SK-N-SH (cell line): ENCODE results near the gene BSG. TPM values are rescaled to one million over a fixed set of nuclear protein-coding genes. Genes with fewer than 3 reads are reported as not detected.

Source experiments
- CTCF ChIA-PET: fragments of 300-600, 350-600 bp; formaldehyde crosslinking; extraction: SDS; loops from one replicate; lab custom pipeline; 2021; lab: Yijun Ruan, JAX
- POLR2A ChIA-PET: fragments of 350-600 bp; sonication (Branson Sonifier 250); formaldehyde crosslinking; extraction: SDS; loops from one replicate; lab custom pipeline; 2020; ENCODE audit warnings: antibody characterized with exemption, inconsistent platforms; lab: Yijun Ruan, JAX
- DNase-seq: peaks from one replicate; pipeline ENCODE4 v3.0.0; 2012
- H2AFZ ChIP-seq: fragments of 200-600 bp; sonication (generic); 2 replicates; pipeline ENCODE4 v1.8.1; 2016; ENCODE audit warnings: antibody characterized with exemption, mild to moderate bottlenecking, low read depth
- H3F3A ChIP-seq: fragments of 200-600 bp; sonication (generic); replicated peaks from 2 replicates; pipeline ENCODE3; 2016; ENCODE audit warnings: antibody characterized with exemption, mild to moderate bottlenecking; ENCODE audit not compliant: insufficient read depth
- H3K27ac ChIP-seq, 2 experiments: fragments of 200-500 bp in 1 of 2; fragments of 200-600 bp in 1 of 2; sonication (Bioruptor generic) in 1 of 2; sonication (generic), shearing (Covaris generic) in 1 of 2; 2 replicates each; pipeline versions ENCODE4 v1.5.1 to v1.6.1; 2014 to 2016; ENCODE audit warnings: low read depth in 2 of 2, inconsistent platforms in 1 of 2, low read length in 1 of 2, mild to moderate bottlenecking in 1 of 2, mixed read lengths in 1 of 2
- H3K27me3 ChIP-seq: fragments of 200-600 bp; sonication (generic), shearing (Covaris generic); 2 replicates; pipeline ENCODE4 v1.6.1; 2016; ENCODE audit warnings: mixed run types; ENCODE audit not compliant: insufficient read depth
- H3K36me3 ChIP-seq, 2 experiments: fragments of 200-500 bp in 1 of 2; fragments of 200-600 bp in 1 of 2; sonication (Bioruptor generic) in 1 of 2; sonication (generic) in 1 of 2; replicated peaks in 1 of 2; 2 replicates each; pipeline versions ENCODE3 to v1.5.1; 2014 to 2016; ENCODE audit warnings: low read length in 1 of 2, mild to moderate bottlenecking in 1 of 2; ENCODE audit not compliant: insufficient read depth in 2 of 2, control insufficient read depth in 1 of 2
- H3K4me1 ChIP-seq, 2 experiments: fragments of 200-500 bp in 1 of 2; fragments of 200-600 bp in 1 of 2; sonication (Bioruptor generic) in 1 of 2; sonication (generic), shearing (Covaris generic) in 1 of 2; 2 replicates each; pipeline versions ENCODE4 v1.5.1 to v1.6.1; 2014 to 2016; ENCODE audit warnings: low read depth in 1 of 2, low read length in 1 of 2, mixed run types in 1 of 2; ENCODE audit not compliant: insufficient read depth in 2 of 2, control insufficient read depth in 1 of 2
- H3K4me2 ChIP-seq: fragments of 200-600 bp; sonication (generic), shearing (Covaris generic); 2 replicates; pipeline ENCODE4 v1.6.1; 2017; ENCODE audit warnings: mixed run types
- H3K4me3 ChIP-seq, 2 experiments: fragments of 200-500 bp in 1 of 2; fragments of 200-600 bp in 1 of 2; sonication (Bioruptor generic) in 1 of 2; sonication (generic), shearing (Covaris generic) in 1 of 2; 2 replicates each; pipeline versions ENCODE4 v1.5.1 to v1.8.1; 2014 to 2016; ENCODE audit warnings: low read depth in 2 of 2, inconsistent platforms in 1 of 2, low read length in 1 of 2, mild to moderate bottlenecking in 1 of 2, mixed read lengths in 1 of 2, moderate library complexity in 1 of 2
- H3K79me2 ChIP-seq: fragments of 200-600 bp; sonication (generic); 2 replicates; pipeline ENCODE4 v1.8.1; 2017; ENCODE audit warnings: mild to moderate bottlenecking; ENCODE audit not compliant: insufficient read depth
- H3K9ac ChIP-seq: fragments of 200-600 bp; sonication (generic); 2 replicates; pipeline ENCODE4 v1.6.1; 2017; ENCODE audit warnings: mixed run types
- H3K9me2 ChIP-seq: fragments of 200-600 bp; sonication (generic); 2 replicates; pipeline ENCODE4 v1.6.1; 2017; ENCODE audit warnings: mixed run types
- H3K9me3 ChIP-seq: fragments of 200-600 bp; sonication (generic); 2 replicates; pipeline ENCODE4 v1.6.1; 2017; ENCODE audit warnings: mixed run types, mild to moderate bottlenecking, moderate library complexity
- H4K20me1 ChIP-seq: fragments of 200-600 bp; sonication (generic); 2 replicates; pipeline ENCODE4 v1.6.1; 2017; ENCODE audit warnings: mild to moderate bottlenecking, mixed run types; ENCODE audit not compliant: insufficient read depth
- CTCF ChIP-seq: fragments of 200-600 bp; sonication (generic); IDR thresholded peaks from 2 replicates; pipeline ENCODE4 v1.6.1; 2017; ENCODE audit warnings: antibody characterized with exemption, mild to moderate bottlenecking, moderate library complexity
- EP300 ChIP-seq, 2 experiments: IDR thresholded peaks; 2 replicates each; pipeline versions ENCODE4 v1.4.0 to v1.6.1; 2012; ENCODE audit warnings: borderline replicate concordance in 1 of 2, low read depth in 1 of 2, low read length in 1 of 2
- EZH2phosphoT487 ChIP-seq: fragments of 200-600 bp; sonication (generic); IDR thresholded peaks from 2 replicates; pipeline ENCODE4 v1.6.1; 2017; ENCODE audit warnings: low read depth, mixed run types, mild to moderate bottlenecking, antibody characterized with exemption, moderate library complexity, borderline replicate concordance
- FOSL2 ChIP-seq: IDR thresholded peaks from 2 replicates; pipeline ENCODE4 v1.4.0; 2012; ENCODE audit warnings: low read depth, mild to moderate bottlenecking, moderate library complexity, borderline replicate concordance
- FOXJ3 ChIP-seq: sonication (generic); formaldehyde crosslinking; IDR thresholded peaks from 2 replicates; pipeline ENCODE4 v1.5.1; 2020; ENCODE audit warnings: mild to moderate bottlenecking, missing genetic modification reagents
- GATA2 ChIP-seq: sonication (generic); formaldehyde crosslinking; IDR thresholded peaks from 2 replicates; pipeline ENCODE4 v1.5.0; 2020; ENCODE audit warnings: mild to moderate bottlenecking, missing genetic modification reagents
- JUND ChIP-seq: IDR thresholded peaks from 2 replicates; pipeline ENCODE4 v1.4.0; 2012
- MEF2A ChIP-seq: IDR thresholded peaks from 2 replicates; pipeline ENCODE4 v1.4.0; 2012; ENCODE audit warnings: low read depth, borderline replicate concordance
- MXI1 ChIP-seq: IDR thresholded peaks from 2 replicates; pipeline ENCODE4 v1.6.1; 2012; ENCODE audit warnings: mild to moderate bottlenecking, low read depth, low read length, improper control_type of control experiment
- RCOR1 ChIP-seq: fragments of 150-350 bp; IDR thresholded peaks from 2 replicates; pipeline ENCODE4 v1.6.1; 2017; ENCODE audit warnings: antibody characterized with exemption, low read length
- TAF1 ChIP-seq: IDR thresholded peaks from 2 replicates; pipeline ENCODE4 v1.6.1; 2012; ENCODE audit warnings: low read depth, mild to moderate bottlenecking, low read length, moderate library complexity, borderline replicate concordance
- TEAD4 ChIP-seq: IDR thresholded peaks from 2 replicates; pipeline ENCODE4 v1.4.0; 2012; ENCODE audit warnings: mild to moderate bottlenecking, borderline replicate concordance; ENCODE audit not compliant: insufficient read depth
- USF2 ChIP-seq: fragments of 150-350 bp; IDR thresholded peaks from 2 replicates; pipeline ENCODE4 v1.6.1; 2017; ENCODE audit warnings: antibody characterized with exemption, low read length, low read depth, borderline replicate concordance
- WGBS: methylation state at CpG from one replicate; pipeline ENCODE4 v1.1.6; 2017; ENCODE audit warnings: low lambda C conversion rate; 5-methylcytosine and 5-hydroxymethylcytosine counted together
- polyA plus RNA-seq, 3 experiments: library from polyadenylated mRNA; depleted of rRNA; stranded (reverse); fragments of >200 nt; gene quantifications; 2 replicates each; pipeline ENCODE4 v1.2.3, GENCODE V29; 2012
- TF ChIP-seq, protein P1 (sequence below): IDR thresholded peaks from 2 replicates; pipeline ENCODE4 v1.4.0; 2012; ENCODE audit warnings: low read depth, borderline replicate concordance
- TF ChIP-seq, protein P2 (sequence below): IDR thresholded peaks from 2 replicates; pipeline ENCODE4; 2012
- TF ChIP-seq, protein P3 (sequence below): fragments of 150-350 bp; IDR thresholded peaks from 2 replicates; pipeline ENCODE4 v1.6.1; 2016; ENCODE audit warnings: mild to moderate bottlenecking, low read depth, low read length

The BSG gene
- polyA plus RNA-seq, 1 of the 3 experiments (the other 2 are of a cell fraction): 835 TPM

GRCh38 chr19:535017-535835 lies 37.2 kb upstream of the BSG start:
- Histone ChIP-seq H3K79me2 (peaks cover 50% of the 10 kb centered on the region), H3K4me3 (no peak overlapping the region), H2AFZ (no peak overlapping the region), H3K4me2 (no peak overlapping the region), H3K9me2 (no peaks in the 10 kb centered on the region), H3K4me1 (peaks cover 11 to 19% of the 10 kb centered on the region in 2 experiments; a peak in 2 of 4 replicates), H3K36me3 (peaks cover 0 to 34% of the 10 kb centered on the region in 2 experiments), H3K9ac (no peak overlapping the region), H4K20me1 (peaks cover 39% of the 10 kb centered on the region), H3F3A (no peaks in the 10 kb centered on the region), H3K27me3 (no peaks in the 10 kb centered on the region), H3K27ac (no peak overlapping the region; a peak in 1 of 4 replicates), H3K9me3 (no peaks in the 10 kb centered on the region)
- 62% methylated on average over 6 of the region's 16 CpGs for WGBS
- DNase-seq: no peak
- TF ChIP-seq FOSL2 (no peak), EZH2phosphoT487 (no peak)
- CTCF ChIA-PET: interaction anchor here (0.7 to 1.3 kb wide), 3 partner anchors 40 to 125 kb away, joined by 3 read pairs; no protein-coding TSS in a partner anchor
- POLR2A ChIA-PET: no interaction called here

- 92% methylated on average over 36 of the region's 55 CpGs for WGBS
- Histone ChIP-seq H3K4me2 (no peak overlapping the region), H3K79me2 (peaks cover 50% of the 10 kb centered on the region), H3K27ac (no peak overlapping the region), H3K9me2 (no peaks in the 10 kb centered on the region), H3F3A (no peaks in the 10 kb centered on the region), H3K9me3 (no peaks in the 10 kb centered on the region), H3K4me1 (peaks cover 11 to 19% of the 10 kb centered on the region in 2 experiments; a peak in 2 of 4 replicates), H4K20me1 (peaks cover 39% of the 10 kb centered on the region), H3K27me3 (no peaks in the 10 kb centered on the region), H3K36me3 (peaks cover 0 to 34% of the 10 kb centered on the region in 2 experiments), H3K9ac (no peak overlapping the region), H3K4me3 (no peak overlapping the region), H2AFZ (no peak overlapping the region)
- DNase-seq: no peak
- ChIA-PET CTCF (interaction anchor here (1.3 kb wide), 1 partner anchor 52 kb away, joined by 3 read pairs; no protein-coding TSS in a partner anchor), POLR2A (no interaction called here)
- TF ChIP-seq, protein P1, sequence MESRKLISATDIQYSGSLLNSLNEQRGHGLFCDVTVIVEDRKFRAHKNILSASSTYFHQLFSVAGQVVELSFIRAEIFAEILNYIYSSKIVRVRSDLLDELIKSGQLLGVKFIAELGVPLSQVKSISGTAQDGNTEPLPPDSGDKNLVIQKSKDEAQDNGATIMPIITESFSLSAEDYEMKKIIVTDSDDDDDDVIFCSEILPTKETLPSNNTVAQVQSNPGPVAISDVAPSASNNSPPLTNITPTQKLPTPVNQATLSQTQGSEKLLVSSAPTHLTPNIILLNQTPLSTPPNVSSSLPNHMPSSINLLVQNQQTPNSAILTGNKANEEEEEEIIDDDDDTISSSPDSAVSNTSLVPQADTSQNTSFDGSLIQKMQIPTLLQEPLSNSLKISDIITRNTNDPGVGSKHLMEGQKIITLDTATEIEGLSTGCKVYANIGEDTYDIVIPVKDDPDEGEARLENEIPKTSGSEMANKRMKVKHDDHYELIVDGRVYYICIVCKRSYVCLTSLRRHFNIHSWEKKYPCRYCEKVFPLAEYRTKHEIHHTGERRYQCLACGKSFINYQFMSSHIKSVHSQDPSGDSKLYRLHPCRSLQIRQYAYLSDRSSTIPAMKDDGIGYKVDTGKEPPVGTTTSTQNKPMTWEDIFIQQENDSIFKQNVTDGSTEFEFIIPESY: no peak
- TF ChIP-seq RCOR1 (no peak), JUND (no peak), TEAD4 (no peak), MEF2A (no peak), EP300 (IDR thresholded peaks at IDR 0.05; ENCODE audit: borderline replicate concordance in 1 of 2, low read depth in 1 of 2, low read length in 1 of 2) (no peak), FOXJ3 (CRISPR knock-in tag) (no peak), GATA2 (CRISPR knock-in tag) (no peak), CTCF (no peak), USF2 (no peak), MXI1 (no peak), TAF1 (no peak)
- TF ChIP-seq, protein P2, sequence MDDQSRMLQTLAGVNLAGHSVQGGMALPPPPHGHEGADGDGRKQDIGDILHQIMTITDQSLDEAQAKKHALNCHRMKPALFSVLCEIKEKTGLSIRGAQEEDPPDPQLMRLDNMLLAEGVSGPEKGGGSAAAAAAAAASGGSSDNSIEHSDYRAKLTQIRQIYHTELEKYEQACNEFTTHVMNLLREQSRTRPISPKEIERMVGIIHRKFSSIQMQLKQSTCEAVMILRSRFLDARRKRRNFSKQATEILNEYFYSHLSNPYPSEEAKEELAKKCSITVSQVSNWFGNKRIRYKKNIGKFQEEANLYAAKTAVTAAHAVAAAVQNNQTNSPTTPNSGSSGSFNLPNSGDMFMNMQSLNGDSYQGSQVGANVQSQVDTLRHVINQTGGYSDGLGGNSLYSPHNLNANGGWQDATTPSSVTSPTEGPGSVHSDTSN: no peak
- TF ChIP-seq, protein P3, sequence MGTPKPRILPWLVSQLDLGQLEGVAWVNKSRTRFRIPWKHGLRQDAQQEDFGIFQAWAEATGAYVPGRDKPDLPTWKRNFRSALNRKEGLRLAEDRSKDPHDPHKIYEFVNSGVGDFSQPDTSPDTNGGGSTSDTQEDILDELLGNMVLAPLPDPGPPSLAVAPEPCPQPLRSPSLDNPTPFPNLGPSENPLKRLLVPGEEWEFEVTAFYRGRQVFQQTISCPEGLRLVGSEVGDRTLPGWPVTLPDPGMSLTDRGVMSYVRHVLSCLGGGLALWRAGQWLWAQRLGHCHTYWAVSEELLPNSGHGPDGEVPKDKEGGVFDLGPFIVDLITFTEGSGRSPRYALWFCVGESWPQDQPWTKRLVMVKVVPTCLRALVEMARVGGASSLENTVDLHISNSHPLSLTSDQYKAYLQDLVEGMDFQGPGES: no peak
Observed at GRCh38 chr19:536031-536880, 36.1 kb upstream of the BSG start.
